Anterior cingulate cortex (tissue), 58 donors: ENCODE measurements around the gene KIF3C.
"Not testable (repeated sequence)": the region's sequence is repeated elsewhere in the genome, so short reads cannot be mapped to it uniquely, and the experiment has no call there.

Source experiments
- DNase-seq, 58 donors: peaks; one replicate each; lab custom pipeline; 2025; lab: John Stamatoyannopoulos, UW

Gene KIF3C

DNA sequence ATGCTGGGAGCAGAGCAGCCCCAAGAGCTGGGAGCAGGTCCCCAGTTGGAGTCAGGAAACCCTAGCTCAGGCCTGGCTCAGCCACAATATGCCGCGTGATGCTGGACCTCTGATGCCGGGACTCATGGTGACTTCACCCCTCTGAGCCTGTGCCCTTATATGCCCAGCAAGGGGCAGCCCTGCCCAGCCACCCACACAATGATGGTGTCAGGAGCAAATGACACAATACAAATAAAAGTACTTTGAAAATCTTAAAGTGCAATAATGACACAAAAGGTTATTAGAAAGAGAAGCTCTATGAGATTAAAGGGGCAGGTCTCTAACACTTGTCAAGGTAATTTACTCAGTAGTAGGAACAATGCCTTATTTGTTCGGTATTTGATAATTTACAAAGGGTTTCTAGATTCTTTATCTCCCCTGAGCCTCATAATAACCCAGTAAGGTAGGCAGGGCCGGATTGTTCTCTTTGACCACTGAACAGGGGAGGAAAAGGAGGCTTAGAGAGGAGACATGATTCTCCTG, 18.3 kb upstream of the KIF3C start:
- DNase-seq, result peak in 6 of 58 donors; percentile 14 to 78 (median 34)

DNA sequence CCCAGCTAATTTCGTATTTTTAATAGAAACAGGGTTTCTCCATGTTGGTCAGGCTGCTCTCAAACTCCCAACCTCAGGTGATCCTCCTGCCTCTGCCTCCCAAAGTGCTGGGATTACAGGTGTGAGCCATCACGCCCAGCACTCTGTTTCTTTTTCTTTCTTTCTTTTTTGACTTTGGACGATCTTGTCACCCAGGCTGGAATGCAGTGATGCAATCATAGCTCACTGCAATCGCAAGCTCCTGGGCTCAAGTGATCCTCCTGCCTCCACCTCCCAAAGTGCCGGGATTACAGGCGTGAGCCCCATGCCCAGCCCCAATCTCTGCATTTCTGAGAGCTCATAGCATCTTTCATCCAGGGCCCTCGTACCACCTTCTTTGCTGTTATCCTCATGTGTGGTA, 17.1 kb upstream of the KIF3C start:
- not testable (repeated sequence) for DNase-seq

DNA sequence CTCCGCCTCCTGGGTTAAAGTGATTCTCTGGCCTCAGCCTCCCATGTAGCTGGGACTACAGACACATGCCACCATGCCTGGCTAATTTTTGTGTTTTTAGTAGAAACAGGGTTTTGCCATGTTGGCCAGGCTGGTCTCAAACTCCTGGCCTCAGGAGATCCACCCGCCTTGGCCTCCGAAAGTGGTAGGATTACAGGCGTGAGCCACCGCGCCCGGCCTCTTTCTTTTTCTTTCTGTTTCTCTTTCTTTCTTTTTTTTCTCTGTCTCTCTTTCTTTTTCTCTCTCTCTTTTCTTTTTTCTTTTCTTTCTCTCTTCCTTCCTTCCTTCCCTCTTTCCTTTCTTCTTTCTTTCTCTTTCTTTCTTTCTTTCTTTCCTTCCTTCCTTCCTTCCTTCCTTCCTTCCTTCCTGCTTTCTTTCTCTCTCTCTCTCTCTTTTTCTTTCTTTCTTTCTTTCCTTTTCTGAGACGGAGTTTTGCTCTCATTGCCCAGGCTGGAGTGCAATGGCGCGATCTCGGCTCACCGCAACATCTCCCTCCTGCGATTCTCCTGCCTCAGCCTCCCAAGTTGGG, 16.6 kb upstream of the KIF3C start:
- DNase-seq, result not testable (repeated sequence)

DNA sequence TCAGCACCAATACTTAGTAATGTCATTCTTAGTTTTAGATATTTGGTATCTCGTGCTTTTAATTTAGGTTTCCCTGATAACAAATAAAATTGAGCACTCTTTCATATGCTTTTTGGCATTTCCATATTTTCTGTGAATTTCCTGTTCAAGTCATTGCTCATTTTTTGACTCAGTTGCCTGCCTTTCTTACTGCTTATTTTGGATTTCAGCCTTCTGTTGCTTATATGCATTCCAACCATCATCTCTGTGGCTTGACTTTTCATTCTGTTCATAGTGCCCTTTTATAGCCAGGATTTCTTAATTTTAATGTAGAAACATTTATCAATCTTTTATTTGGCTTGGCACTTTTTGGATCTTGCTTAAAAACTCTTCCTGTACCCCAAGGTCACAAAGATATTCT, 14.5 kb upstream of the KIF3C start:
- no peak for DNase-seq

- DNase-seq, result no peak
Measured at GRCh38 chr2:25994509-25994908, 12.2 kb upstream of the KIF3C start.

- no peak for DNase-seq
Measured at GRCh38 chr2:25993049-25993448, 10.8 kb upstream of the KIF3C start.

DNA sequence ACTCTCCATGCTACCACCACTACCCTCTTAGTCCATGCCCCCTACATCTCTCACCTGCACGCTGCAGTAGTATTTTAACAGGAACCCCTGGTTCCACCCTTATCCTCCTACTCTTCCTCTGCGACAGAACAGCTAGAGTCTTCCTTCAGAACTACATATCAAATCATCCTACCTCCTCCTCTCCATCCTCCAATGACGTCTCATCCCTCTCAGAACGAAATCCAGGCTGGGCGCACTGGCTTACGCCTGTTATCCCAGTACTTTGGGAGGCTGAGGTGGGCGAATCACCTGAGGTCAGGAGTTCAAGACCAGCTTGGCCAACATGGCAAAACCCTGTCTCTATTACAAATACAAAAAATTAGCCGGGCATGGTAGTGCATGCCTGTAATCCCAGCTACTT, 10.3 kb upstream of the KIF3C start:
- no peak for DNase-seq

GRCh38 chr2:25991965-25992364, 9.7 kb upstream of the KIF3C start:
- no peak for DNase-seq

- no peak for DNase-seq
Measured at GRCh38 chr2:25989154-25989553, 6.9 kb upstream of the KIF3C start.

GRCh38 chr2:25988134-25988533, 5.8 kb upstream of the KIF3C start:
- DNase-seq, result no peak

GRCh38 chr2:25983735-25984134, 1.4 kb upstream of the KIF3C start:
- no peak for DNase-seq

DNA sequence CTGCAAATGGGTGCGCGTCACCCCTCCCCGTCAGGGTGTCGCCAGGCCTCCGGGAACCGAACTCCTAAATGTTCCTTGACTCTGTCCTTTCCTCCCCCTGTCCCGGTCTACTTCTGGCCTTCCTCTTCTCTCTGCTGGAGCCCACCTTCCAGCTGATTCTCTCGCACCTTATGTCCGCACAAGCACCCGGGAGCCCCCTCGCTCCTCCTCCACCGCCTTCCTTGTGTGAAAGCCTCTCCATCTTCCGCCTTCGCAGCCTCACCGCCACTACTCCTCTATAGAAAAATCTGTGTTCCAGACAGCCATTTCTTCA, 627 bp upstream of the KIF3C start:
- no peak for DNase-seq

DNA sequence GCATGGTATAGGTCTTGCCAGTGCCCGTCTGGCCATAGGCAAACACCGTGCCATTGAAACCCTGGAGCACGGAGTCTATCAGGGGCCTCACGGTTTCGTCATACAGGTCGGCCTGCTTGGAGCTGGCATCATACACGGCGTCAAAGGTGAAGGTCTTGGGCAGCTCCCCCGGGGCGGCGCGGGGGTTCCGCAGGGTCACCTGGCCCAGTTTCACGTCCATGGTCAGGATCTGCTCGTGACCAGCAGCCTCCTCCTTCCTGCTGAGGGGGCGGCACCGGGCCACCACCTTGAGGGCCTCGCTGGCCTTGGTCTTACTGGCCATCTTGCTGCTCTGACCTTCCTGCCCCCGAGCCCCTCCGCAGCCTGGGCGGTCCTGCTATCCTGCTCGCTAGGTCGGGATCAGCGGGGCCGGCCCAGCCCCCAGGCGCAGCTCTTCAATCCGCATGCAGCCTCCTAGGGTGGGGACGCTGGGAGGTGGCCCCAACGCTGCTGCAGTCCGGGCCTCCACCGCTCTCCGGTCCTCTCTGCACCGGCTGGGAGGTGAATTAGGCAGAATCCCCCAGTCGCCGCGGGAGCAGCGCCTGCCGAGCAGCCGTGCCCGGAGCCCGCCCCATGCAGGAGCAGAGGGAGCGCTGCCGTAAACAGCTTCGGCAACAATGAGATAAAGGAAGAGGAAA, 563 bp downstream of the KIF3C start:
- DNase-seq, result peak in 6 of 58 donors; percentile 41 to 70 (median 60)

GRCh38 chr2:25980951-25981350, 1.3 kb downstream of the KIF3C start:
- no peak for DNase-seq

DNA sequence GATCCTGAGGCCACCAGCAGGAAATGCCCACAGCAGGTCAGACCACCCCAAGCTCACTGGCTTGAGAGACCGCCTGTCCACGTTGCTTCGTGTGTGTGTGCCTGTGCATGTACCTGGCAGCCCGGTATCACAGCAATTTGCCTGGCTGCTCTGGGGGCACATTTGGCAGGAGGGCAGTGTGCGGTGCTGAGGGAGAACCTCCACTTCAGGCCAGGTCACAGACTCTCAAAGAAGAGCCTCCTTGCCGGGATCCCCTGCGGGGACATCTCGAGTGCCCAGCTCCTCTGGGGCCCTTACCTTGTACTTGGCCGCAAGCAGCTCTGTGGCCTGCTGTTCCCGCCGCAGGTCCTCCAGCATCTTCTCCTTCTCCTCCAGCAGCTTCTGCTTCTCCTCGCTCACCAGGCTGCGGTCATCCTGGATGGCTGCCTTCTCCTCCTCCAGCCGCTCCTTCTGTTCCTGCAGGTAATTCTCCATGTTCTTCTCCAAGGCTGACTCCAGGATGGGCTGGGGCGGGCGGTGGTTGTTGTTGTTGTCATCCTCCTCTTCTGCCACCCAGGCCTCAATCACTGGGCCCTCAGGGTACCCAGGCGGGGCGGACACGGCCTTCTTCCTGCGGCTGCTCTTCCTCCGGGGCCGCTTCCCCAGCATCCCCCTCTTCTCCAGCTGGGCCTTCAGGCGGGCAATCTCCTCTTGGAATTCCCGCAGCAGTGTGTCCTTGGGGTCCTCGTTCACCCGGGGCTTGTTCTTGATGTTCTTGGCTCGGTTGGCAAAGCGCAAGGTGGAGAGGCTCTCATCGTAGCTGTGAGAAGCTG, 2.0 kb downstream of the KIF3C start:
- no peak for DNase-seq

GRCh38 chr2:25979001-25979400, 3.3 kb downstream of the KIF3C start:
- DNase-seq, result no peak

DNA sequence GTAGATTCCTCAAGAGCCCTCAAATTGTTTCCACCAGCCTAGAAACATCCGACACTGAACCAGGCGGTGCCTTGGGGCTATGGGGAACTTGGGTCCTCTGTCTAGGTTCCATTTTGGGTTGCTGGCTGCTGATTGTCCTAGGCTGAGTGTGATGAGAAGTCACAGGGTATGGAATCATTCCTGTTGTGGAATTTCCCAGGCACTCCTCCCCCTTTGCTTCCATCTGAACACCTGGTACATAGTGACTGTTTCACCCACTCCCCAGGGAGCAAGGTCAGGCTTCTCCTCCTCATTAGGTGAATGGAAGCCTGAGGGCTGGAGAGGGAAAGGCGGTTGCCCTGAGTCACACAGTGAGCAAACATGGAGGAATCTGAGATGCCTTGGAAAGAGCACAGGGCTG, 4.5 kb downstream of the KIF3C start:
- no peak for DNase-seq

DNA sequence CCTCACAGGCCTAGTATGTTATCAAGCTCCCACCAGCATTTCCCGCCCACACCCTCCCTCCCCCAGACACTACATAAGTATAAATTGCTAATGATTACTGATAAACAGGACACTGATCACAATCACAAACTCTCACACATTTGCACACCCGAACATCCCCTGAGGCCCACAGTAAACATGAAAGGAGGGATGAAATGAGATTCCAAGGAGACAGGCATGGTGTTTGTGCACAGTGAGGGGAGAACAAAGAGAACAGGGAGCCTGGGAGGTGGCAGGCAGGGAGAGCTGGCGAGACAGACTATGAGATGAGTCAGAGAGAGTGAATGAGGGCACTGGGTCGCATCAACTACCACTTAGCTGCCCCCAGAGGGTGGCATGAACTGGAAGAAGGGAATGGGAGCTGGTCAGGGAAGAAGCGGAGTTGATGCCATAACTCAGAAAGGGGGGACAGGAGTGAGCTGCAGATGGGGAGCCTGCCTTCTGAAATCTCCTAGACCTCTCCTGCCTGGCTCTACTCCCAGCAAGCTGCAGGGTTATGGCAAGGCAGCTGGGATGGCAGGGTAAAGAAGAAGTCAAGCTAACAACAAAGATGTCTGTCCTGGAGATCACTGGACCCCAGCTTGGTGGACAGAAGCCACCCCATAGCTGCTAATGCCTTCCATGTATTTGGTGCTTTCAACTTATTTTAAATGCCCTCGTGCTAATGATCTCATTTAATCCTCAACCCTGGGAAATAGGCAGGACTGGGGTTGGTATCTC, 5.1 kb downstream of the KIF3C start:
- DNase-seq, result no peak

GRCh38 chr2:25972049-25972823, 10.1 kb downstream of the KIF3C start:
- no peak for DNase-seq

DNA sequence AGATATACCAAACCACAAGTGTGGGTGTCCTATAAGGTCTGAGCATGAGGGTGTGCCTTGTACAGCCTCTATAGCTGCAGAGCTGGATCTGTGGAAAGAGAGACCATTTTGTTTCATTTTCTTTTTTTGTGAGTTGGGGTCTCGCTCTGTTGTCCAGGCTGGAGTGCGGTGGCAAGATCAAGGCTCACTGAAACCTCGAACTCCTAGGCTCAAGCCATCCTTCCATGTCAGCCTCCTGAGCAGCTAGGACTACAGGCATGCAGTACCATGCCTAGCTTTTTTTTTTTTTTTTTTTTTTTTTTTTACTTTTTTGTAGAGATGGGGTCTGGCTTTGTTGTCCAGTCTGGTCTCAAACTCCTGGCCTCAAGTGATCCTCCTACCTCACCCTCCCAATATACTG, 10.7 kb downstream of the KIF3C start:
- DNase-seq, result no peak
